DND-41 (cell line): ENCODE data around the gene TRAF3IP3.

Experiments used
- CTCF ChIP-seq: IDR thresholded peaks from 2 replicates; pipeline ENCODE4 v1.5.1; 2012; ENCODE audit warnings: borderline replicate concordance, low read length, moderate library complexity, mild to moderate bottlenecking; ENCODE audit not compliant: poor library complexity, severe bottlenecking; ENCODE audit errors: extremely low read depth
- EZH2 ChIP-seq: IDR thresholded peaks from 3 replicates; pipeline ENCODE4 v1.6.1; 2012; ENCODE audit warnings: borderline replicate concordance, low read depth, mild to moderate bottlenecking, moderate library complexity, low read length, inconsistent platforms; ENCODE audit not compliant: severe bottlenecking

- TF ChIP-seq CTCF (no peak), EZH2 (no peak)
Measured at GRCh38 chr1:209749670-209750323, 6.1 kb upstream of the TRAF3IP3 start.
